ENCODE measurements around the gene SLC2A13.

GRCh38 chr12:39931231-39931630 lies 174.7 kb downstream of the SLC2A13 start:
- TF ChIP-seq SUPT20H (IDR thresholded peaks at IDR 0.05; ENCODE audit: borderline replicate concordance, control insufficient read depth, low read depth, low read length) (no peak), CTCF (IDR thresholded peaks at IDR 0.05 in 2 of 3, conservative IDR thresholded peaks at IDR 0.05 in 1 of 3; ENCODE audit: control insufficient read depth in 2 of 3, extremely low read depth in 1 of 3, insufficient read depth in 1 of 3, low read depth in 3 of 3, low read length in 3 of 3) (no peak), POLR2A (IDR thresholded peaks at IDR 0.05; ENCODE audit: low read depth, low read length) (no peak), MYC (IDR thresholded peaks at IDR 0.05; ENCODE audit: insufficient read depth, insufficient read length, insufficient replicate concordance, low read length, severe bottlenecking) (no peak), CHD1 (IDR thresholded peaks at IDR 0.05; ENCODE audit: low read depth, low read length) (no peak), NRF1 (conservative IDR thresholded peaks at IDR 0.05; ENCODE audit: low read depth, low read length) (no peak), ZSCAN29 (IDR thresholded peaks at IDR 0.05) (no peak)

Measured in GM12878 (cell line).